T-helper 1 cell treated with Interleukin-12 subunit alpha and Interleukin-12 subunit beta and Interleukin-4 antibody, amounts not matched to agents 30 μg/mL and 1 μg/mL, for 36 hours (primary cell): ENCODE results near the gene IKZF1.

Source experiments
- H3K27ac Mint-ChIP-seq: one replicate; pipeline ENCODE4 v1.8.0; 2021; ENCODE audit warnings: mild to moderate bottlenecking, mixed read lengths
- H3K27me3 Mint-ChIP-seq: one replicate; pipeline ENCODE4 v1.8.0; 2021; ENCODE audit warnings: low read depth, mixed read lengths
- H3K36me3 Mint-ChIP-seq: one replicate; pipeline ENCODE4 v1.8.0; 2021; ENCODE audit warnings: low read depth, mixed read lengths
- H3K4me1 Mint-ChIP-seq: one replicate; pipeline ENCODE4 v1.8.0; 2021; ENCODE audit warnings: low read depth, mixed read lengths
- H3K4me3 Mint-ChIP-seq: one replicate; pipeline ENCODE4 v1.8.0; 2021; ENCODE audit warnings: mild to moderate bottlenecking, moderate library complexity, mixed read lengths
- H3K9me3 Mint-ChIP-seq: one replicate; pipeline ENCODE4 v1.8.0; 2021; ENCODE audit warnings: mixed read lengths

IKZF1 gene

GRCh38 chr7:50304129-50304910 lies at the start of gene IKZF1:
IKZF1 (plus strand) TSS chr7:50304716; CDS start chr7:50319062, 14,346 bp downstream.
- H3K27ac Mint-ChIP-seq, result peak within 1 kb of the TSS; percentile 95
- peaks cover 37% of the 10 kb centered on the region for H3K4me1 Mint-ChIP-seq
- H3K9me3 Mint-ChIP-seq, result no peaks in the 10 kb centered on the region
- H3K4me3 Mint-ChIP-seq, result peak within 1 kb of the TSS; percentile 99
- peaks cover 40% of the 10 kb centered on the region for H3K36me3 Mint-ChIP-seq
- H3K27me3 Mint-ChIP-seq, result no peaks in the 10 kb centered on the region

GRCh38 chr7:50261593-50261992 lies 42.9 kb upstream of the IKZF1 start:
- peaks cover 13% of the 10 kb centered on the region for H3K36me3 Mint-ChIP-seq
- H3K4me3 Mint-ChIP-seq, result peak overlapping the region; percentile 59
- peak overlapping the region; percentile 91 for H3K27ac Mint-ChIP-seq
- no peaks in the 10 kb centered on the region for H3K27me3 Mint-ChIP-seq
- peaks cover 76% of the 10 kb centered on the region for H3K4me1 Mint-ChIP-seq
- H3K9me3 Mint-ChIP-seq, result peaks cover 7% of the 10 kb centered on the region

GRCh38 chr7:50262446-50262845 lies 42.1 kb upstream of the IKZF1 start:
- peaks cover 4% of the 10 kb centered on the region for H3K9me3 Mint-ChIP-seq
- H3K4me3 Mint-ChIP-seq, result peak overlapping the region; percentile 59
- H3K27me3 Mint-ChIP-seq, result no peaks in the 10 kb centered on the region
- peaks cover 82% of the 10 kb centered on the region for H3K4me1 Mint-ChIP-seq
- H3K36me3 Mint-ChIP-seq, result peaks cover 13% of the 10 kb centered on the region
- H3K27ac Mint-ChIP-seq, result peak overlapping the region; percentile 91

GRCh38 chr7:50262916-50263690 lies 41.4 kb upstream of the IKZF1 start:
- no peaks in the 10 kb centered on the region for H3K9me3 Mint-ChIP-seq

GRCh38 chr7:50264908-50265307 lies 39.6 kb upstream of the IKZF1 start:
- Mint-ChIP-seq H3K36me3 (peaks cover 10% of the 10 kb centered on the region), H3K27me3 (no peaks in the 10 kb centered on the region), H3K27ac (peak overlapping the region; percentile 91), H3K9me3 (no peaks in the 10 kb centered on the region), H3K4me3 (peak overlapping the region; percentile 65), H3K4me1 (peaks cover 95% of the 10 kb centered on the region)

More at GRCh38 chr7:50262916-50263690, 41.4 kb upstream of the IKZF1 start:
- H3K4me1 Mint-ChIP-seq, result peaks cover 88% of the 10 kb centered on the region
- H3K36me3 Mint-ChIP-seq, result peaks cover 13% of the 10 kb centered on the region
- H3K27ac Mint-ChIP-seq, result peak overlapping the region; percentile 91
- no peaks in the 10 kb centered on the region for H3K27me3 Mint-ChIP-seq
- peak overlapping the region; percentile 59 for H3K4me3 Mint-ChIP-seq

GRCh38 chr7:50265968-50266634 lies 38.4 kb upstream of the IKZF1 start:
- Mint-ChIP-seq H3K27me3 (no peaks in the 10 kb centered on the region), H3K36me3 (peaks cover 10% of the 10 kb centered on the region), H3K4me3 (peak overlapping the region; percentile 73), H3K4me1 (peaks cover 92% of the 10 kb centered on the region), H3K27ac (peak overlapping the region; percentile 91), H3K9me3 (peaks cover 3% of the 10 kb centered on the region)

GRCh38 chr7:50266635-50267386 lies 37.7 kb upstream of the IKZF1 start:
- peak overlapping the region; percentile 91 for H3K27ac Mint-ChIP-seq

GRCh38 chr7:50267525-50268041 lies 36.9 kb upstream of the IKZF1 start:
- H3K36me3 Mint-ChIP-seq, result peaks cover 9% of the 10 kb centered on the region
- peak overlapping the region; percentile 91 for H3K27ac Mint-ChIP-seq
- no peaks in the 10 kb centered on the region for H3K27me3 Mint-ChIP-seq
- peaks cover 3% of the 10 kb centered on the region for H3K9me3 Mint-ChIP-seq
- peaks cover 81% of the 10 kb centered on the region for H3K4me1 Mint-ChIP-seq
- H3K4me3 Mint-ChIP-seq, result peak overlapping the region; percentile 73

More at GRCh38 chr7:50266635-50267386, 37.7 kb upstream of the IKZF1 start:
- peak overlapping the region; percentile 73 for H3K4me3 Mint-ChIP-seq
- peaks cover 3% of the 10 kb centered on the region for H3K9me3 Mint-ChIP-seq
- H3K36me3 Mint-ChIP-seq, result peaks cover 11% of the 10 kb centered on the region
- H3K4me1 Mint-ChIP-seq, result peaks cover 89% of the 10 kb centered on the region
- no peaks in the 10 kb centered on the region for H3K27me3 Mint-ChIP-seq

GRCh38 chr7:50268223-50268622 lies 36.3 kb upstream of the IKZF1 start:
- H3K9me3 Mint-ChIP-seq, result peaks cover 3% of the 10 kb centered on the region
- peaks cover 9% of the 10 kb centered on the region for H3K36me3 Mint-ChIP-seq
- peak overlapping the region; percentile 73 for H3K4me3 Mint-ChIP-seq
- H3K27me3 Mint-ChIP-seq, result no peaks in the 10 kb centered on the region
- peak overlapping the region; percentile 91 for H3K27ac Mint-ChIP-seq
- H3K4me1 Mint-ChIP-seq, result peaks cover 81% of the 10 kb centered on the region

- Mint-ChIP-seq H3K9me3 (peaks cover 3% of the 10 kb centered on the region), H3K27me3 (no peaks in the 10 kb centered on the region), H3K36me3 (peaks cover 9% of the 10 kb centered on the region), H3K4me1 (peaks cover 80% of the 10 kb centered on the region), H3K27ac (peak overlapping the region; percentile 91), H3K4me3 (no peak overlapping the region)
Measured at GRCh38 chr7:50268990-50269389, 35.5 kb upstream of the IKZF1 start.

GRCh38 chr7:50270531-50271018 lies 33.9 kb upstream of the IKZF1 start:
- no peak overlapping the region for H3K4me3 Mint-ChIP-seq
- peak overlapping the region; percentile 64 for H3K27ac Mint-ChIP-seq

GRCh38 chr7:50272808-50273207 lies 31.7 kb upstream of the IKZF1 start:
- Mint-ChIP-seq H3K27ac (no peak overlapping the region), H3K4me1 (peaks cover 48% of the 10 kb centered on the region)

More at GRCh38 chr7:50270531-50271018, 33.9 kb upstream of the IKZF1 start:
- Mint-ChIP-seq H3K4me1 (peaks cover 69% of the 10 kb centered on the region), H3K36me3 (peaks cover 9% of the 10 kb centered on the region), H3K9me3 (peaks cover 3% of the 10 kb centered on the region), H3K27me3 (no peaks in the 10 kb centered on the region)

GRCh38 chr7:50273301-50273700 lies 31.2 kb upstream of the IKZF1 start:
- Mint-ChIP-seq H3K27ac (no peak overlapping the region), H3K27me3 (no peaks in the 10 kb centered on the region), H3K4me1 (peaks cover 43% of the 10 kb centered on the region), H3K36me3 (peaks cover 7% of the 10 kb centered on the region), H3K9me3 (peaks cover 3% of the 10 kb centered on the region), H3K4me3 (no peak overlapping the region)

More at GRCh38 chr7:50272808-50273207, 31.7 kb upstream of the IKZF1 start:
- H3K4me3 Mint-ChIP-seq, result no peak overlapping the region
- H3K27me3 Mint-ChIP-seq, result no peaks in the 10 kb centered on the region
- peaks cover 9% of the 10 kb centered on the region for H3K36me3 Mint-ChIP-seq
- H3K9me3 Mint-ChIP-seq, result peaks cover 3% of the 10 kb centered on the region
